ENCODE data around the gene EDRF1. TPM values are rescaled to one million over a fixed set of nuclear protein-coding genes. Genes with fewer than 3 reads are reported as not detected.

Gene EDRF1
- total RNA-seq, 2 experiments from 2014 or later: 117 to 232 TPM

GRCh38 chr10:125761961-125762360 is 42.5 kb downstream of the EDRF1 start:
- no peak overlapping the region for H3K27ac ChIP-seq (ENCODE audit: low read depth, low read length, poor library complexity, severe bottlenecking)
- no peak for DNase-seq (ENCODE audit: low spot score)
- POLR2A ChIA-PET: no interaction called here
- CTCF ChIA-PET (ENCODE audit: unreplicated experiment): no interaction called here
- TF ChIP-seq EZH2phosphoT487 (IDR thresholded peaks at IDR 0.05; ENCODE audit: borderline replicate concordance, low read depth, low read length): no peak
- TF ChIP-seq CTCF (conservative IDR thresholded peaks at IDR 0.05; ENCODE audit: low read length): no peak
- intact Hi-C loops (cut with micrococcal nuclease; ENCODE audit: unreplicated experiment): loop anchor here (2.0 kb wide), 1 partner anchor 37 kb away; no protein-coding TSS in a partner anchor
- peaks cover 99% of the 10 kb centered on the region for H3K36me3 ChIP-seq (ENCODE audit: insufficient read depth, low read length)
- H3K9me2 ChIP-seq (ENCODE audit: insufficient read depth, low read length): no peaks in the 10 kb centered on the region
- 0 out of 2 replicates have a peak, but pooled peaks cover 4% of the 10 kb centered on the region for H4K20me1 ChIP-seq (ENCODE audit: insufficient read depth, low read length)
- H3K79me2 ChIP-seq (ENCODE audit: insufficient read depth, low read depth, low read length): peaks cover 9% of the 10 kb centered on the region; the same call in 1 of the 2 replicates
- H2AFZ ChIP-seq (ENCODE audit: low read length): no peak overlapping the region
- no peak overlapping the region for H3K4me2 ChIP-seq (ENCODE audit: low read length)
- H3K4me3 ChIP-seq (ENCODE audit: low read depth, low read length, poor library complexity, severe bottlenecking): no peak overlapping the region
- H3K9me3 ChIP-seq (ENCODE audit: low read length): no peaks in the 10 kb centered on the region
- no peaks in the 10 kb centered on the region for H3K4me1 ChIP-seq (ENCODE audit: insufficient read depth, low read length, poor library complexity, severe bottlenecking)
- BruUV-seq (replicated peaks): no TSS peak

GRCh38 chr10:125762692-125763648 is 43.5 kb downstream of the EDRF1 start:
- H3K27ac ChIP-seq (ENCODE audit: low read depth, low read length, poor library complexity, severe bottlenecking): no peak overlapping the region
- BruUV-seq (replicated peaks): no TSS peak
- H2AFZ ChIP-seq (ENCODE audit: low read length): no peak overlapping the region
- H3K9me2 ChIP-seq (ENCODE audit: insufficient read depth, low read length): no peaks in the 10 kb centered on the region
- H4K20me1 ChIP-seq (ENCODE audit: insufficient read depth, low read length): no peaks in the 10 kb centered on the region
- no peak overlapping the region for H3K4me3 ChIP-seq (ENCODE audit: low read depth, low read length, poor library complexity, severe bottlenecking)
- H3K9me3 ChIP-seq (ENCODE audit: low read length): no peaks in the 10 kb centered on the region
- POLR2A ChIA-PET: no interaction called here
- H3K4me2 ChIP-seq (ENCODE audit: low read length): no peak overlapping the region
- TF ChIP-seq EZH2phosphoT487 (IDR thresholded peaks at IDR 0.05; ENCODE audit: borderline replicate concordance, low read depth, low read length): no peak
- no peak for TF ChIP-seq CTCF (conservative IDR thresholded peaks at IDR 0.05; ENCODE audit: low read length)
- H3K4me1 ChIP-seq (ENCODE audit: insufficient read depth, low read length, poor library complexity, severe bottlenecking): no peaks in the 10 kb centered on the region
- DNase-seq (ENCODE audit: low spot score): no peak
- H3K79me2 ChIP-seq (ENCODE audit: insufficient read depth, low read depth, low read length): peaks cover 5% of the 10 kb centered on the region; the same call in 1 of the 2 replicates
- CTCF ChIA-PET (ENCODE audit: unreplicated experiment): no interaction called here
- peaks cover 99% of the 10 kb centered on the region for H3K36me3 ChIP-seq (ENCODE audit: insufficient read depth, low read length)
- intact Hi-C loops (cut with micrococcal nuclease; ENCODE audit: unreplicated experiment): no loop called here

GRCh38 chr10:125765835-125766234 is 46.3 kb downstream of the EDRF1 start:
- intact Hi-C loops (cut with micrococcal nuclease; ENCODE audit: unreplicated experiment): no loop called here
- Histone ChIP-seq H3K79me2 (ENCODE audit: insufficient read depth, low read depth, low read length) (peaks cover 1% of the 10 kb centered on the region; the same call in 1 of the 2 replicates), H3K9me3 (ENCODE audit: low read length) (no peaks in the 10 kb centered on the region), H3K4me3 (ENCODE audit: low read depth, low read length, poor library complexity, severe bottlenecking) (no peak overlapping the region), H4K20me1 (ENCODE audit: insufficient read depth, low read length) (no peaks in the 10 kb centered on the region), H3K9me2 (ENCODE audit: insufficient read depth, low read length) (no peaks in the 10 kb centered on the region), H2AFZ (ENCODE audit: low read length) (no peak overlapping the region), H3K4me1 (ENCODE audit: insufficient read depth, low read length, poor library complexity, severe bottlenecking) (no peaks in the 10 kb centered on the region), H3K27ac (ENCODE audit: low read depth, low read length, poor library complexity, severe bottlenecking) (no peak overlapping the region), H3K36me3 (ENCODE audit: insufficient read depth, low read length) (peaks cover 87% of the 10 kb centered on the region), H3K4me2 (ENCODE audit: low read length) (no peak overlapping the region)
- TF ChIP-seq EZH2phosphoT487 (IDR thresholded peaks at IDR 0.05; ENCODE audit: borderline replicate concordance, low read depth, low read length) (no peak), CTCF (conservative IDR thresholded peaks at IDR 0.05; ENCODE audit: low read length) (no peak)
- no peak for DNase-seq (ENCODE audit: low spot score)
- POLR2A ChIA-PET: interaction anchor here (0.7 to 0.9 kb wide), 2 partner anchors 16 to 35 kb away, joined by 3 read pairs; no protein-coding TSS in a partner anchor
- no TSS peak for BruUV-seq (replicated peaks)
- CTCF ChIA-PET (ENCODE audit: unreplicated experiment): no interaction called here
